Colonic mucosa (tissue), 4 donors: ENCODE measurements around the gene PCSK5. TPM values are rescaled to one million over a fixed set of nuclear protein-coding genes. Genes with fewer than 3 reads are reported as not detected.

Source experiments
- DNase-seq: peaks from one replicate; pipeline ENCODE4 v3.0.0-alpha.2; 2020
- H3K27ac ChIP-seq: fragments of 200-600 bp; one replicate; pipeline ENCODE4 v1.8.0; 2021
- H3K27me3 ChIP-seq: fragments of 200-600 bp; one replicate; pipeline ENCODE4 v1.8.0; 2021
- H3K36me3 ChIP-seq: fragments of 200-600 bp; one replicate; pipeline ENCODE4 v1.8.0; 2021
- H3K4me1 ChIP-seq: fragments of 200-600 bp; one replicate; pipeline ENCODE4 v1.8.0; 2021; ENCODE audit warnings: mild to moderate bottlenecking
- H3K4me3 ChIP-seq: fragments of 200-600 bp; one replicate; pipeline ENCODE4 v1.8.0; 2021
- H3K9ac ChIP-seq, 2 donors: one replicate each; pipeline ENCODE4 v1.7.0; 2013; ENCODE audit warnings: control low read depth in 2 of 2, low read depth in 2 of 2, low read length in 2 of 2
- H3K9me3 ChIP-seq: fragments of 200-600 bp; one replicate; pipeline ENCODE4 v1.8.0; 2021
- intact Hi-C: fragments of 100-400 bp; cut with DNase I; formaldehyde crosslinking; loops from one replicate; pipeline ENCODE4 v1.14.1; 2022
- total RNA-seq, 2 donors: library from RNA; stranded (reverse); fragmentation: NEBNext Ultra II Directional in 1 of 2; extraction: Animal tissue kit (Norgen Biotek cat#: 25700) in 1 of 2; gene quantifications; one replicate each; pipeline ENCODE4 v1.2.1, GENCODE V29; 2021
- TF ChIP-seq, protein P1 (sequence below): fragments of 200-600 bp; IDR thresholded peaks from one replicate; pipeline ENCODE4 v1.8.0; 2022; ENCODE audit warnings: antibody characterized with exemption, mild to moderate bottlenecking
- donor health status: healthy.
- donor health status: DM: no; HTN: no; CAD: no.
- donor health status: DM: no; HTN: no; CAD: no.

Gene PCSK5
- total RNA-seq, 2 donors from 2014 or later: 36.7 to 55.3 TPM

DNA sequence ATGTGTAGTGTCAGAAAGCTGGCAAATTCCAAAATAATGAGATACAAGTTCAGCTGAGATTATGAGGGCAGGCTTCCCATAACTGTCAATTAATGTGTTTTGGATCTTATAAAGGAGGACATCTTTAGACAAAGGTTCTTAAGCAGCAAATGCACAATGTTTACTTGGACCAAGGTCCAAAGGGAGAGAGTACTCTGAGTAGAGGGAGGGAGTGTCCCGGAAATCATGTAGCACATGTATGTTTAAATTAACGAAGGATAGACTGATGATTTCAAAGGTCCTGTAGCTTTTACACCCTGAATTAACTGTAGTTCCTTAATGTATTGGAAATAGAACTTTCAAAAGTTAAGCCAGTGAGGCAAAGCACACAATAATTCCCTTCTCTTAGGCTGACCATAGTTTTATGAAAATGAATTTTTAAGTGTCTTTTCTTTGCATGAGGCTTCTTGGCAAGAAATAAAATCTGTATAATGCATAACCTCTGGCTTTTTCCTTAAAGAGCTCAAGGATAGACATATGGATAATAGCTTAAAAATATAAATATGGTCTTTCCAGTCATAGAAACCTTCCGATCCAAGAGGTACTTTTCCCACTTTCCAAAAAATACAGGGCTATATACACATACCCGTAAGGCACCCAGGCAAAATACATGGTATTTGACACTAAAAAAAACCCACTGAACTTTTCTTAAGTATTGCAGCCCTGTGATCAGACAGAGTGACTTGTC is 93.0 kb downstream of the PCSK5 start:
- intact Hi-C loops: no loop called here
- peak overlapping the region; percentile 57 for H3K27ac ChIP-seq
- TF ChIP-seq, protein P1, sequence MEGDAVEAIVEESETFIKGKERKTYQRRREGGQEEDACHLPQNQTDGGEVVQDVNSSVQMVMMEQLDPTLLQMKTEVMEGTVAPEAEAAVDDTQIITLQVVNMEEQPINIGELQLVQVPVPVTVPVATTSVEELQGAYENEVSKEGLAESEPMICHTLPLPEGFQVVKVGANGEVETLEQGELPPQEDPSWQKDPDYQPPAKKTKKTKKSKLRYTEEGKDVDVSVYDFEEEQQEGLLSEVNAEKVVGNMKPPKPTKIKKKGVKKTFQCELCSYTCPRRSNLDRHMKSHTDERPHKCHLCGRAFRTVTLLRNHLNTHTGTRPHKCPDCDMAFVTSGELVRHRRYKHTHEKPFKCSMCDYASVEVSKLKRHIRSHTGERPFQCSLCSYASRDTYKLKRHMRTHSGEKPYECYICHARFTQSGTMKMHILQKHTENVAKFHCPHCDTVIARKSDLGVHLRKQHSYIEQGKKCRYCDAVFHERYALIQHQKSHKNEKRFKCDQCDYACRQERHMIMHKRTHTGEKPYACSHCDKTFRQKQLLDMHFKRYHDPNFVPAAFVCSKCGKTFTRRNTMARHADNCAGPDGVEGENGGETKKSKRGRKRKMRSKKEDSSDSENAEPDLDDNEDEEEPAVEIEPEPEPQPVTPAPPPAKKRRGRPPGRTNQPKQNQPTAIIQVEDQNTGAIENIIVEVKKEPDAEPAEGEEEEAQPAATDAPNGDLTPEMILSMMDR: no peak
- DNase-seq: peak; percentile 49
- no peak overlapping the region for H3K9ac ChIP-seq
- H3K4me1 ChIP-seq: peaks cover 6% of the 10 kb centered on the region
- no peaks in the 10 kb centered on the region for H3K36me3 ChIP-seq
- no peaks in the 10 kb centered on the region for H3K9me3 ChIP-seq
- no peaks in the 10 kb centered on the region for H3K27me3 ChIP-seq
- H3K4me3 ChIP-seq: no peak overlapping the region

DNA sequence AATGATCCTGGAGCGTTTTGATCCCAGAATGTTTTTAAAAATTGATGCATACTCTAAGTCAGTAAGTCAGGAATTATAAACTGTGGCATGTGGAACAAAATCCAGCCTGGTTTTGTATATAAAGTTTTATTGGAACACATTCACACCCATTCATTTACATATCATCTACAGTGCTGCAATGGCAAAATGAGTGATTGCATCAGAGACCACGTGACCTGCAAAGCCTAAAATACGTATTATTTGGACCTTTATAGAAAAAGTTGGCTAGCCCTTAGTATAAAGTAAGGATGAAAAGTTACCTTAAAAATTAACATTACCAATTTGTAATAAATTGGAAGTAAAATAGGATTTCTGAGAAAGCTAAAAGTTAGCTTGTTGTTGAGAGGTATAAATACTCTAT is 95.0 kb downstream of the PCSK5 start:
- Histone ChIP-seq H3K36me3 (no peaks in the 10 kb centered on the region), H3K27me3 (no peaks in the 10 kb centered on the region), H3K27ac (no peak overlapping the region), H3K4me1 (peaks cover 6% of the 10 kb centered on the region), H3K9ac (no peak overlapping the region), H3K4me3 (no peak overlapping the region), H3K9me3 (no peaks in the 10 kb centered on the region)
- TF ChIP-seq, protein P1: no peak
- intact Hi-C loops: no loop called here
- no peak for DNase-seq

DNA sequence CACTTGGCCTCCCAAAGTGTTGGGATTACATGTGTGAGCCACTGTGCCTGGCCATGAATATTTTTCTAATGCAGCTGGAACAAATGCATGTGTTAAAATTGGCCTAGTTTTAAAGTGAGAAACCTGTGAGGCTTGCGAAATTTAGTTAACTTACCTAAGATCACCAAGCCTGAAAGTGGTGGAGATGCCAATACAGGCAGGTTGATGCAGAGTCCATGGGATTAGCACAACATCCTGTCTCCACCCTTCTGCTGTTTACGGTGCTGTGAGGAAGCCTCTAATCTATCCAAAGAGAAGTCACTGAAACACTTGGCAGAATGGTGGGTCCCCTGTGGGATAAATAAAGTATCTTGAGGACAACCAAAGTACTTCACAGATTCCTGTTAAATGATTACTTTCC is 98.2 kb downstream of the PCSK5 start:
- DNase-seq: no peak
- Histone ChIP-seq H3K9me3 (no peaks in the 10 kb centered on the region), H3K27me3 (no peaks in the 10 kb centered on the region), H3K27ac (no peak overlapping the region), H3K4me3 (no peak overlapping the region), H3K36me3 (no peaks in the 10 kb centered on the region), H3K9ac (no peak overlapping the region), H3K4me1 (no peaks in the 10 kb centered on the region)
- TF ChIP-seq, protein P1: no peak
- intact Hi-C loops: no loop called here

DNA sequence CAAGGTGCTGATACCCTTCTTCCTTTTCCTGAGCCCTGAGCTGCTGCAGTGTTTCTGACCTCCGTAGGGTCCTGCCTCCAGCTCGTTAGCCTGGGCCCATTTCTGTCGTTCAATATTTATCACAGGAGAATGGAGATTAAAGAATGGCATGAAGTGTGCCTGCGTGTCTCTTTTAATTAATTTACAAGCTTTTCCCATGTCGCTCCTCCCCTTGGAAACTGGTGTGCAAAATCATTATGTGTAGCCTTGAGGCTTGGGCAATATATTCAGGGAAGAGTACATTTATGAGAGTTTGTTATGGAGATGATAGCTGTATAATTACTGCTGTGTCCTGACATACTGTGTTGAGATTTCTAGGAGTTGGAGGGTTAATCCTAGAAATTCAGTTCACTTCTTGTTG is 99.7 kb downstream of the PCSK5 start:
- intact Hi-C loops: no loop called here
- peak overlapping the region; percentile 69 for H3K27ac ChIP-seq

DNA sequence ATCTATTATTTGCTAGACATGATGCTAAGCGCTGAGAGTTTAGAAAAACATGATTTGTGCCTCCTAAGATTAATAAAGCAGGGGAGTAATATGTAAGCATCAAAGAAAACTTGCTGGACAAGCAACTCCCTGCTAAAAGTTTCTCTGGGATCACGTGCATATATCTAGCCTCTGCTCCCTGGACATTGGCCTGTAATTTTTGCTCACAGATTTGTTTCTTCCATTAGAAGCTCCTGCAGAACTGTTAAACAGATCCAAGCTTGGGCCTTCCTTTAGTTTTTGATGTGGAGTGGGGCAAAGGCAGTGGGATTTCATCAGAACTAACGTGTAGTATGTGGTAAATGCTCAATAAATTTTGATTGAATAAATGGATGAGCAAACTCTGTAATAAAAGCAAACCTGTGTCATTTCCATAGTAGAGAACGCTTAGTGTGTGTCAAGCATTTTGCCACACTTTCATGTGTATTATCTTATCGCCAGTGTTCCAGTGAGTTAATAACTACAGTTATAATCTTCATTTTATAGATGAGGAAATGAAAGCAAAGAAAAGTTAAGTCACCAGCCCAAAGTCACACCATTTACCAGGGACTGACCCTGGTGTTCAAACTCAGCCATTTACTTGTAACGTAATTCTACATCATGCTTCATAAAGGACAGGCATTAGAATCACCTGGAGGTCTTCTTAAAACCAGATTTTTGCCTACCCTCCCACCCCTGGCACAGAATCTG is 100.3 kb downstream of the PCSK5 start:
- Histone ChIP-seq H3K4me1 (no peaks in the 10 kb centered on the region), H3K9ac (no peak overlapping the region), H3K27ac (peak overlapping the region; percentile 69), H3K27me3 (no peaks in the 10 kb centered on the region), H3K4me3 (no peak overlapping the region), H3K36me3 (no peaks in the 10 kb centered on the region), H3K9me3 (no peaks in the 10 kb centered on the region)
- intact Hi-C loops: no loop called here
- TF ChIP-seq, protein P1: no peak
- DNase-seq: no peak

More for the DNA sequence above, 99.7 kb downstream of the PCSK5 start:
- Histone ChIP-seq H3K4me1 (no peaks in the 10 kb centered on the region), H3K36me3 (no peaks in the 10 kb centered on the region), H3K4me3 (no peak overlapping the region), H3K9me3 (no peaks in the 10 kb centered on the region), H3K27me3 (no peaks in the 10 kb centered on the region), H3K9ac (no peak overlapping the region)
- TF ChIP-seq, protein P1: no peak
- no peak for DNase-seq
